WI38 (cell line): ENCODE data around the gene LYPD5.
"Not testable (repeated sequence)": the region's sequence is repeated elsewhere in the genome, so short reads cannot be mapped to it uniquely, and the experiment has no call there.

Experiments used
- H3K4me3 ChIP-seq: 2 replicates; pipeline ENCODE4 v1.5.1; 2011; ENCODE audit warnings: low read depth, mild to moderate bottlenecking, control low read depth, low read length
- TF ChIP-seq, protein P1 (sequence below): IDR thresholded peaks from 2 replicates; pipeline ENCODE4 v1.5.1; 2012; ENCODE audit warnings: low read depth, mild to moderate bottlenecking, control low read depth, low read length

LYPD5 gene

DNA sequence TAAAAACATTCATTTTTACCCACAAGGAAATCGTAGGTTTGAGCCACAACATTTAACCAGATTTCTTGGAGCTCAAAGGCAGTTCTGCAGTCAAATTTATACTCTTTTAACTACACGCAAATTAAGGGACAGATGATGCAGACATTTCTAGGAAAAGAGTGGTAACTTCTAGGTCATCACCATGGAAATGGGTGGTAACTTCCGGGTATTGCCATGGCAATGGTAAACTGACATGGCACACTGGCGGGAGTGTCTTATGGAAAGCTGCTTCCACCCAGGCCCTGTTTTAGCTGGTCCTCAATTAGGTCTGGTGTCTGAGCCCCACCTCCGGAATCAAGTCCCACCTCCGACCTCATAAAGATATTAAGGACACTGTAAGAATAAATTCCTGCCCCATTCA is 10.4 kb upstream of the LYPD5 start:
- H3K4me3 ChIP-seq, result no peak overlapping the region
- TF ChIP-seq, protein P1, sequence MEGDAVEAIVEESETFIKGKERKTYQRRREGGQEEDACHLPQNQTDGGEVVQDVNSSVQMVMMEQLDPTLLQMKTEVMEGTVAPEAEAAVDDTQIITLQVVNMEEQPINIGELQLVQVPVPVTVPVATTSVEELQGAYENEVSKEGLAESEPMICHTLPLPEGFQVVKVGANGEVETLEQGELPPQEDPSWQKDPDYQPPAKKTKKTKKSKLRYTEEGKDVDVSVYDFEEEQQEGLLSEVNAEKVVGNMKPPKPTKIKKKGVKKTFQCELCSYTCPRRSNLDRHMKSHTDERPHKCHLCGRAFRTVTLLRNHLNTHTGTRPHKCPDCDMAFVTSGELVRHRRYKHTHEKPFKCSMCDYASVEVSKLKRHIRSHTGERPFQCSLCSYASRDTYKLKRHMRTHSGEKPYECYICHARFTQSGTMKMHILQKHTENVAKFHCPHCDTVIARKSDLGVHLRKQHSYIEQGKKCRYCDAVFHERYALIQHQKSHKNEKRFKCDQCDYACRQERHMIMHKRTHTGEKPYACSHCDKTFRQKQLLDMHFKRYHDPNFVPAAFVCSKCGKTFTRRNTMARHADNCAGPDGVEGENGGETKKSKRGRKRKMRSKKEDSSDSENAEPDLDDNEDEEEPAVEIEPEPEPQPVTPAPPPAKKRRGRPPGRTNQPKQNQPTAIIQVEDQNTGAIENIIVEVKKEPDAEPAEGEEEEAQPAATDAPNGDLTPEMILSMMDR, result no peak

GRCh38 chr19:43812259-43812658 is 10.0 kb upstream of the LYPD5 start:
- TF ChIP-seq, protein P1, result no peak
- H3K4me3 ChIP-seq, result no peak overlapping the region

GRCh38 chr19:43811837-43812236 is 9.6 kb upstream of the LYPD5 start:
- TF ChIP-seq, protein P1, result no peak

DNA sequence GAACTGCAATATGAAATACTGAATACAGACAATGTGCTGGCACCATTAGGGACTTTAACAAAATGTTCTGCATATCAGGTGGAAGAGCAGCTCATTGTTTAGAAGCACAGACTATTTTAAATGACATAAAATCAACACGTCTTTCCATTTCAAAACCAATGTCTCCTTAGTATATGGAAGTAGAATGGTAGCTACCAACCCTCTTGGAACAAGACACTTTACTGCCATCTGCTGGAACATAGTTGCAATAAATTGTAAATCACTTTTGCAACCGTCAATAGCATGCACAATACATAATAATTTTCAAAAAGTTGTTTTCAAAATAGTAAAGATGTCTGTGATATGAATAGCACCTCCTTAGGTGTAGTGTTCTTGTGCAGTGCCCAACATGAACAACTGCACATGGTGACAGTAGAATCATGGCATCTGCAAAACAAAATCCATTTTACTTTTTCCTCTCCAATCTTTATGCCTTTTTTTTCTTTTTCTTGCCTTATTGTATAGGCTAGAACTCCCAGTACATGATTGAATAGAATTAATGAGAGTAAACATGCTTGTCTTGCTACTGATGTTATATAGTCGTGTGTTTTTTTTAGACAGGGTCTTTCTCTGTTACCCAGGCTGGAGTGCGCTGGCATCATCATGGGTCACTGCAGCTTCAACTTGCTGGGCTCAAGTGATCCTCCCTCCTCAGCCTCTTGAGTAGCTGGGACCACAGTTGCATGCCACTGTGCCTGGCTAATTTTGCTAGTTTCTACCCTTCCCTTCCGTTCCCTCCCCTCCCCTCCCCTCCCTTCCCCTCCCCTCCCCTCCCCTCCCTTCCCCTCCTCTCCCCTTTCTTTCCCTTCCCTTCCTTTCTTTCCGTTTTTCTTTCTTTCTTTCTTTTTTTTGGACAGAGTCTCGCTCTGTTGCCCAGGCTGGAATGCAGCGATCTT is 7.8 kb upstream of the LYPD5 start:
- TF ChIP-seq, protein P1, result peak; percentile 35; the same call in 1 of the 2 replicates

More at GRCh38 chr19:43811837-43812236, 9.6 kb upstream of the LYPD5 start:
- no peak overlapping the region for H3K4me3 ChIP-seq

DNA sequence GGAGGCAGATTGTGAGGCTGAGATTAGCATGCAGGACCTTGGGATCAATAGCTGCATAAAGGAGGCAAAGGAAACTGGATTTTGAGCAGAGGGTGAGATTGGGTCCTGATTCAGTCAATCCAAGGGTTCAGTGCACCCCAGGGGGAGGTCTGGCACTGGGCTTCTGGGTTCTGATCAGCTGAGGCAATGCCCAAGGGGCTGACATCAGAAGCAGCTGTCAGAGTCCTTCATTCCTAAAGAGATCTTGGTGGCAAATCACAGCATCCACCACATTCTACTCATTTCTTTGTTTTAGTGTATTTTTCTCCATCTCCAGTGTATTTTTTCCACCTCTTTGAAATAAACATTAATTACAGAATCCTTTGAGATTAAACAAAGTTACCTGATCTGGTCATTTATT is 5.4 kb upstream of the LYPD5 start:
- TF ChIP-seq, protein P1, result no peak
- H3K4me3 ChIP-seq, result no peak overlapping the region

More for the DNA sequence above, 7.8 kb upstream of the LYPD5 start:
- H3K4me3 ChIP-seq, result no peak overlapping the region

DNA sequence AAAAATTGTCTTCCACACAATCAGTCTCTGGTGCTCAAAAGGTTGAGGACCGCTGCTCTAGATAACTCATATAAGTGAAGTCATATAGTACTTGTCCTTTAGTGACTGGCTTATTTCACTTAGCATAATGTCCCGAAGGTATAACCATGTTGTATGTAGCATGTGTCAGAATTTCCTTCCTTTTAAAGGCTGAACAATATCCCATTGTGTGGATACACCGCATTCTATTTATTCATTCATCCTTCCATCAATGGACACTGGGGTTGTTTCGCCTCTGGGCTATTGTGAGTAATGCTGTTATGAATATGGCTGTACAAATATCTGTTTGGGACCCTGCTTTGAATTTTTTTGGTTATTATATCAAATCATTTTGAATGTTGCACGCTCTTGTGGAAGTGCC is 4.6 kb upstream of the LYPD5 start:
- TF ChIP-seq, protein P1, result no peak
- no peak overlapping the region for H3K4me3 ChIP-seq

GRCh38 chr19:43806401-43806800 is 4.2 kb upstream of the LYPD5 start:
- not testable (repeated sequence) for H3K4me3 ChIP-seq

DNA sequence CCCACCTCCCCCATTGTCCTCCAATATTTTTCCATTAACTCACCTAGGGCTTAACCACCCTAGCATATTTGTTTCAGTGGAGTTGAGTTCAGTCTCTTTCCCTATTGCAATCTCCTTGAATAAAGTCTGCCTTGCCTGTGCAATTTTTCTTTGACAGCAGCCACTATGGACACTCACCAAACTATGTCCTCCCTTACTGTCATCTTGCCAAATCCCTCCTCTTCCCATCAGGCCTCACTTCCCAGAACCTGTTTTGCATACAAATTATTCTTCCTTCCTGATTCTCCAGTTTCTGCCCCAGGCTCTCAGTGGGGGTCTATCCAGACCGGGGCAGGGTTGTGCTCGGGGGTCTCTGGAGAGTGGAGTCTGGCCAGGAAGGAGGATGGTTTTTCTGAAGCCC is 2.2 kb upstream of the LYPD5 start:
- TF ChIP-seq, protein P1, result no peak
- no peak overlapping the region for H3K4me3 ChIP-seq
